ACC112 (cell line): ENCODE measurements around the gene MYLK3.

Experiments used
- H2AFZ ChIP-seq: fragments of 200-600 bp; sonication (generic); one replicate; pipeline ENCODE4 v1.6.0; 2017; ENCODE audit warnings: antibody characterized with exemption, low read length; ENCODE audit not compliant: unreplicated experiment
- H3K27ac ChIP-seq: fragments of 200-600 bp; sonication (generic); 2 replicates; pipeline ENCODE4 v1.5.1; 2014; ENCODE audit warnings: low read depth, mild to moderate bottlenecking, antibody characterized with exemption, low read length, moderate library complexity
- H3K27me3 ChIP-seq: fragments of 200-600 bp; sonication (generic); 2 replicates; pipeline ENCODE4 v1.6.1; 2014; ENCODE audit warnings: mild to moderate bottlenecking, antibody characterized with exemption, low read length, moderate library complexity, mixed read lengths; ENCODE audit not compliant: insufficient read depth
- H3K36me3 ChIP-seq: fragments of 200-600 bp; sonication (generic); 2 replicates; pipeline ENCODE4 v1.6.1; 2016; ENCODE audit warnings: mild to moderate bottlenecking, antibody characterized with exemption, low read length, moderate library complexity, mixed read lengths; ENCODE audit not compliant: insufficient read depth
- H3K4me1 ChIP-seq: fragments of 200-600 bp; sonication (generic); one replicate; pipeline ENCODE4 v1.6.1; 2016; ENCODE audit warnings: low read length, mixed read lengths; ENCODE audit not compliant: insufficient read depth, unreplicated experiment, control insufficient read depth
- H3K4me3 ChIP-seq: fragments of 200-600 bp; sonication (generic); 2 replicates; pipeline ENCODE4 v1.5.1; 2014; ENCODE audit warnings: mild to moderate bottlenecking, low read depth, low read length
- H3K79me2 ChIP-seq: fragments of 200-600 bp; sonication (generic); one replicate; pipeline ENCODE4 v1.6.0; 2016; ENCODE audit warnings: low read length; ENCODE audit not compliant: control insufficient read depth, unreplicated experiment, insufficient read depth

MYLK3 gene

GRCh38 chr16:46727184-46727583 lies 21.0 kb downstream of the MYLK3 start:
- H3K4me1 ChIP-seq: no peaks in the 10 kb centered on the region
- H3K27me3 ChIP-seq: no peaks in the 10 kb centered on the region
- no peaks in the 10 kb centered on the region for H3K36me3 ChIP-seq
- no peaks in the 10 kb centered on the region for H3K79me2 ChIP-seq
- H2AFZ ChIP-seq: no peak overlapping the region
- H3K27ac ChIP-seq: no peak overlapping the region
- no peak overlapping the region for H3K4me3 ChIP-seq

GRCh38 chr16:46721885-46722284 lies 26.3 kb downstream of the MYLK3 start:
- H3K4me1 ChIP-seq: no peaks in the 10 kb centered on the region
- no peaks in the 10 kb centered on the region for H3K79me2 ChIP-seq
- no peaks in the 10 kb centered on the region for H3K36me3 ChIP-seq
- H2AFZ ChIP-seq: no peak overlapping the region
- no peak overlapping the region for H3K4me3 ChIP-seq
- no peak overlapping the region for H3K27ac ChIP-seq
- H3K27me3 ChIP-seq: no peaks in the 10 kb centered on the region

GRCh38 chr16:46720619-46721018 lies 27.5 kb downstream of the MYLK3 start:
- Histone ChIP-seq H3K36me3 (no peaks in the 10 kb centered on the region), H3K27me3 (no peaks in the 10 kb centered on the region), H3K4me1 (no peaks in the 10 kb centered on the region), H3K4me3 (no peak overlapping the region), H2AFZ (no peak overlapping the region), H3K27ac (no peak overlapping the region), H3K79me2 (no peaks in the 10 kb centered on the region)

GRCh38 chr16:46719528-46719927 lies 28.6 kb downstream of the MYLK3 start:
- no peak overlapping the region for H2AFZ ChIP-seq

GRCh38 chr16:46718214-46718613 lies 29.9 kb downstream of the MYLK3 start:
- no peak overlapping the region for H3K4me3 ChIP-seq
- peaks cover 3% of the 10 kb centered on the region; the same call in 1 of the 2 replicates for H3K27me3 ChIP-seq
- H3K4me1 ChIP-seq: no peaks in the 10 kb centered on the region
- H3K79me2 ChIP-seq: no peaks in the 10 kb centered on the region
- H3K27ac ChIP-seq: no peak overlapping the region
- H2AFZ ChIP-seq: no peak overlapping the region
- H3K36me3 ChIP-seq: no peaks in the 10 kb centered on the region

More at GRCh38 chr16:46719528-46719927, 28.6 kb downstream of the MYLK3 start:
- Histone ChIP-seq H3K27me3 (peaks cover 3% of the 10 kb centered on the region; the same call in 1 of the 2 replicates), H3K36me3 (no peaks in the 10 kb centered on the region), H3K27ac (no peak overlapping the region), H3K4me1 (no peaks in the 10 kb centered on the region), H3K4me3 (no peak overlapping the region), H3K79me2 (no peaks in the 10 kb centered on the region)

DNA sequence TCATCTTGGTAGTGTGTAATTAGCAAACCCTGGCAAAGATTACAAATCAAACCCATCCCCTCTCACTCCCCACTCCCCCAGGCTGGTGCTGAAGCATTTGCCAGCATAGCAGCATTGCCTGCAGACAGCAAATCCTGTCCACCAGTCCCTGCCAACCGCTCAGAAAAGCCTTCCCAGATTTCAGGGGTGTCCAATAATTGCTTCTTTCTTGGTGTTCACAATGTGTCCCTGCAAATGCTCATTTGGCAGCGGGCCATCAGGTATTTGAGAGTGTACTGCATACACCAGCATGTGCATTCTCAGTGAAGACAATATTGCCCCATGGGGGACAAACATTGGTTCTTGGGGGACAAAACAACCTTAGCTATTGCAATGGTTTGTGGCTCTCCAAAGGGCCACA lies 30.5 kb downstream of the MYLK3 start:
- no peak overlapping the region for H3K4me3 ChIP-seq
- H3K27me3 ChIP-seq: peaks cover 3% of the 10 kb centered on the region; the same call in 1 of the 2 replicates
- H3K79me2 ChIP-seq: no peaks in the 10 kb centered on the region
- no peak overlapping the region for H2AFZ ChIP-seq
- no peak overlapping the region for H3K27ac ChIP-seq
- no peaks in the 10 kb centered on the region for H3K4me1 ChIP-seq
- H3K36me3 ChIP-seq: no peaks in the 10 kb centered on the region

GRCh38 chr16:46715769-46716305 lies 32.3 kb downstream of the MYLK3 start:
- Histone ChIP-seq H3K27me3 (peaks cover 3% of the 10 kb centered on the region; the same call in 1 of the 2 replicates), H3K4me1 (no peaks in the 10 kb centered on the region), H2AFZ (no peak overlapping the region), H3K27ac (no peak overlapping the region), H3K79me2 (no peaks in the 10 kb centered on the region), H3K4me3 (no peak overlapping the region), H3K36me3 (no peaks in the 10 kb centered on the region)

- H3K79me2 ChIP-seq: no peaks in the 10 kb centered on the region
- no peak overlapping the region for H3K4me3 ChIP-seq
- peaks cover 3% of the 10 kb centered on the region; the same call in 1 of the 2 replicates for H3K27me3 ChIP-seq
- no peak overlapping the region for H3K27ac ChIP-seq
- H3K36me3 ChIP-seq: no peaks in the 10 kb centered on the region
- no peak overlapping the region for H2AFZ ChIP-seq
- H3K4me1 ChIP-seq: no peaks in the 10 kb centered on the region
These were observed 33.1 kb downstream of the MYLK3 start for GRCh38 chr16:46714797-46715591.

GRCh38 chr16:46713634-46714033 lies 34.5 kb downstream of the MYLK3 start:
- peaks cover 3% of the 10 kb centered on the region; the same call in 1 of the 2 replicates for H3K27me3 ChIP-seq
- H3K27ac ChIP-seq: no peak overlapping the region
- no peaks in the 10 kb centered on the region for H3K36me3 ChIP-seq
- no peak overlapping the region for H2AFZ ChIP-seq
- H3K79me2 ChIP-seq: no peaks in the 10 kb centered on the region
- no peaks in the 10 kb centered on the region for H3K4me1 ChIP-seq
- no peak overlapping the region for H3K4me3 ChIP-seq

DNA sequence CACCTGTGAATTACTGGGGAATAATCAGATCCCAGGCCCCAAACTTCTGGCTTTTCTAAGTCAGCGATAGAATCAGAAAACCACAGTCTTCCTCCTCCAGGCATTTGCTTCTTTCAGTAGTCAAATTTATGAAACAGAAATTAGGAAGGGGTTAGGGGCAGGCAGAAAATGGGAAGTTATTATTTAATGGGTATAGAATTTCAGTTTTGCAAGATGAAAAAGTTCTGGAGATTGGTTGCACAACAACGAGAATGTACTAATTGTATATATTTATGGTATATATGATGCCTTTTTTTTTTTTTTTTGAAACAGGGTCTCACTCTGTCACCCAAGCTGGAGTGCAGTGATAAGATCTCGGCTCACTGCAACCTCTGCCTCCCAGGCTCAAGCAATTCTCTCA lies 35.2 kb downstream of the MYLK3 start:
- Histone ChIP-seq H3K27ac (no peak overlapping the region), H3K36me3 (no peaks in the 10 kb centered on the region), H2AFZ (no peak overlapping the region), H3K4me1 (no peaks in the 10 kb centered on the region), H3K27me3 (peaks cover 3% of the 10 kb centered on the region; the same call in 1 of the 2 replicates), H3K79me2 (no peaks in the 10 kb centered on the region), H3K4me3 (no peak overlapping the region)
